Mesendoderm (in vitro differentiated cells): ENCODE results near the gene SLC25A6.

ENCODE experiments used
- DNase-seq: peaks from one replicate; pipeline ENCODE4 v3.0.0; 2013
- H2AK5ac ChIP-seq: 2 replicates; pipeline ENCODE4 v1.6.1; 2013; ENCODE audit warnings: low read length, inconsistent platforms
- H2BK120ac ChIP-seq: 2 replicates; pipeline ENCODE4 v1.6.1; 2013; ENCODE audit warnings: low read depth, mild to moderate bottlenecking, low read length, moderate library complexity, mixed read lengths
- H2BK15ac ChIP-seq: replicated peaks from 2 replicates; pipeline ENCODE4 v1.6.1; 2013; ENCODE audit warnings: low read depth, mild to moderate bottlenecking, moderate library complexity
- H2BK5ac ChIP-seq: 2 replicates; pipeline ENCODE4 v1.6.1; 2013; ENCODE audit warnings: low read length, inconsistent platforms
- H3K18ac ChIP-seq: 2 replicates; pipeline ENCODE4 v1.6.1; 2013; ENCODE audit warnings: mild to moderate bottlenecking, low read length, mixed read lengths
- H3K23ac ChIP-seq: one replicate; pipeline ENCODE4 v1.6.1; 2013; ENCODE audit warnings: low read length
- H3K27ac ChIP-seq: 2 replicates; pipeline ENCODE4 v1.5.1; 2013; ENCODE audit warnings: low read depth, mild to moderate bottlenecking, inconsistent platforms, low read length, moderate library complexity
- H3K27me3 ChIP-seq: 2 replicates; pipeline ENCODE4 v1.6.1; 2013; ENCODE audit warnings: low read length, control low read depth, mild to moderate bottlenecking, inconsistent platforms; ENCODE audit not compliant: insufficient read depth, poor library complexity
- H3K36me3 ChIP-seq: 2 replicates; pipeline ENCODE4 v1.6.1; 2013; ENCODE audit warnings: low read length, inconsistent platforms; ENCODE audit not compliant: control insufficient read depth, insufficient read depth
- H3K4ac ChIP-seq: one replicate; pipeline ENCODE4 v1.6.1; 2013; ENCODE audit warnings: low read depth, mild to moderate bottlenecking, low read length, moderate library complexity
- H3K4me1 ChIP-seq: 2 replicates; pipeline ENCODE4 v1.6.1; 2013; ENCODE audit warnings: low read depth, low read length, inconsistent platforms; ENCODE audit not compliant: control insufficient read depth
- H3K4me2 ChIP-seq: 2 replicates; pipeline ENCODE4 v1.6.1; 2013; ENCODE audit warnings: low read length
- H3K4me3 ChIP-seq: 2 replicates; pipeline ENCODE4 v1.5.1; 2013; ENCODE audit warnings: mild to moderate bottlenecking, low read length
- H3K56ac ChIP-seq: one replicate; pipeline ENCODE4 v1.6.1; 2013; ENCODE audit warnings: low read length
- H3K79me1 ChIP-seq: 2 replicates; pipeline ENCODE4 v1.6.1; 2013; ENCODE audit warnings: low read length, inconsistent platforms
- H3K79me2 ChIP-seq: 2 replicates; pipeline ENCODE4 v1.6.1; 2013; ENCODE audit warnings: mild to moderate bottlenecking, low read length; ENCODE audit not compliant: control insufficient read depth, insufficient read depth
- H3K9ac ChIP-seq: 2 replicates; pipeline ENCODE4 v1.6.1; 2013; ENCODE audit warnings: low read length, inconsistent platforms
- H4K5ac ChIP-seq: one replicate; pipeline ENCODE4 v1.6.1; 2013; ENCODE audit warnings: low read length
- H4K8ac ChIP-seq: one replicate; pipeline ENCODE4 v1.6.1; 2013; ENCODE audit warnings: low read depth, mild to moderate bottlenecking, control low read depth, low read length, moderate library complexity
- WGBS: extraction: QIAGEN DNeasy Blood & Tissue Kit; methylation state at CpG from one replicate; pipeline ENCODE4 v1.1.7; 2013; ENCODE audit warnings: low lambda C conversion rate, missing lambda C conversion rate; ENCODE audit not compliant: insufficient coverage; ENCODE audit errors: extremely low coverage; 5-methylcytosine and 5-hydroxymethylcytosine counted together

SLC25A6 gene

GRCh38 chrX:1358793-1359476 is 33.0 kb downstream of the SLC25A6 start:
- H2BK120ac ChIP-seq, result no peak overlapping the region
- H3K56ac ChIP-seq, result no peak overlapping the region
- H3K4me2 ChIP-seq, result no peak overlapping the region
- H3K23ac ChIP-seq, result no peak overlapping the region
- no peak overlapping the region for H2BK15ac ChIP-seq
- no peak overlapping the region for H3K4ac ChIP-seq
- no peak overlapping the region for H3K9ac ChIP-seq
- peak; percentile 35 for DNase-seq
- H3K18ac ChIP-seq, result no peak overlapping the region
- H3K4me1 ChIP-seq, result peaks cover 2% of the 10 kb centered on the region
- no peak overlapping the region for H2AK5ac ChIP-seq
- H3K36me3 ChIP-seq, result no peaks in the 10 kb centered on the region
- H3K4me3 ChIP-seq, result no peak overlapping the region
- no peaks in the 10 kb centered on the region for H3K79me1 ChIP-seq
- H4K5ac ChIP-seq, result no peak overlapping the region
- WGBS, result no CpG with 5 or more reads among the region's 6 CpGs
- no peaks in the 10 kb centered on the region for H3K27me3 ChIP-seq
- H2BK5ac ChIP-seq, result no peak overlapping the region
- no peaks in the 10 kb centered on the region for H3K79me2 ChIP-seq
- no peak overlapping the region for H3K27ac ChIP-seq
- H4K8ac ChIP-seq, result no peak overlapping the region

DNA sequence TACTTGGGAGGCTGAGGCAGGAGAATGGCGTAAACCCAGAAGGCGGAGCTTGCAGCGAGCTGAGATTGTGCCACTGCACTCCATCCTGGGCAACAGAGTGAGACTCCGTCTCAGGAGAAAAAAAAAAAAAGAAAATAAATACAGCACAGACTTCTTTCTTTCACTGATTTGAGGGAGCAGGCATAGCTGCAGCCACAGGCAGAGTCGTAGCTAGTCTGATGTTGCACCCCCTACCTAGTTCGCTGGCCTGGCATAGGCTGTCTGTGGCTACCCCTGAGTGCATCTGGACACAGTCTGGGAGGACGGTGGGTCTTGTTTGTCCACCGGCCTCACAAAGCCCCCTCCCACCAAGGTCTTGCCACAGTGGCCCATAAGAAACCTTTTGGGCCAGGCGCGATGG is 33.9 kb downstream of the SLC25A6 start:
- H2BK120ac ChIP-seq, result no peak overlapping the region
- peaks cover 2% of the 10 kb centered on the region for H3K4me1 ChIP-seq
- H3K4me3 ChIP-seq, result no peak overlapping the region
- no peak overlapping the region for H3K23ac ChIP-seq
- H3K9ac ChIP-seq, result no peak overlapping the region
- H3K27me3 ChIP-seq, result no peaks in the 10 kb centered on the region
- H2BK5ac ChIP-seq, result no peak overlapping the region
- H3K4ac ChIP-seq, result no peak overlapping the region
- H3K18ac ChIP-seq, result no peak overlapping the region
- no peak overlapping the region for H3K4me2 ChIP-seq
- H3K79me2 ChIP-seq, result no peaks in the 10 kb centered on the region
- no peak overlapping the region for H2AK5ac ChIP-seq
- no peak overlapping the region for H2BK15ac ChIP-seq
- H4K5ac ChIP-seq, result no peak overlapping the region
- H3K27ac ChIP-seq, result no peak overlapping the region
- H3K56ac ChIP-seq, result no peak overlapping the region
- DNase-seq, result no peak
- no CpG with 5 or more reads among the region's 10 CpGs for WGBS
- H4K8ac ChIP-seq, result no peak overlapping the region
- no peaks in the 10 kb centered on the region for H3K79me1 ChIP-seq
- H3K36me3 ChIP-seq, result no peaks in the 10 kb centered on the region

DNA sequence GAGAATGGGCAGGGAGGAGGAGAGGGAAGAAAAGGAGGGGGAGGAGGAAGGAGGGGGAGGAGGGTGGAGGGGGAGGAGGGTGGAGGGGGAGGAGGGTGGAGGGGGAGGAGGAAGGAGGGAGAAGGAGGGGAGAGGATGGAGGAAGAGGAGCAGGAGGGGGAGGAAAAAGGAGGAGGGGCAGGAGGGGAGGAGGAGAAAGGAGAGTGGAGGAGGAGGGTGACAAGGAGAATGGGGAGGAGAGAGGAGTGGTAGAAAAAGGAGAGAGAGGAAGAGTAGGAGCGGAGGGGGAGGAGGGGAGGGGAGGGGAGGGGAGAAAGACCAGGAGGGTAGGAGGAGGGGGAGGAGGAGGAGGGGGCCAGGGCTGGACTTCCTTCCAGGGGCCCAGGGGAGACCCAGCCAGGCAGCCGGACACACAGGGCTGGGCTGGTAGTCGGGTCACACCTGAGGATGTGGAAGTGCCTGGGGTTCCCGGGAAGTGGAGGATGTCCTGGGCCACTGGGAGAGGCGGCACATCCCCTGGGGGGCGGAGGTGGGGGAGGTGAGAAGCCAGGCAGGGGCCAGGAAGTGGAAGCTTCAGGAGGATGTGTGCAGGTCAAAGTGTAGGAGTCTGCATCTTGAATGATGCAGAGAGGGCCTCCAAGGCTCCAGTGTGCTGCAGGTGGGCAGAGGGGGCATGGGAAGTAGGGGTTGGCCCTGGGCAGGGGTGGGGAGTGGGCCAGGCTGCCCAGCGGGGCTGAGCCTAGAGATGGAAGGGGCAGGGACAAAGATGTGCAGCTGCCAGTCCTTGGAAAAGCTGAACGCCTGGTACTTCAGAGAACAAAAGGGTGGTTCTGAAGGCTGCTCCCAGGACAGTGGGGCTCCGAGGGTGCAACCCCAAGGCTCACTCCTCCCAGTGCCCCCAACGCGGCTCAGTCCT is 36.5 kb downstream of the SLC25A6 start:
- Histone ChIP-seq H2BK120ac (no peak overlapping the region), H3K79me2 (no peaks in the 10 kb centered on the region), H3K9ac (no peak overlapping the region), H3K36me3 (no peaks in the 10 kb centered on the region), H4K8ac (no peak overlapping the region), H3K4me1 (peaks cover 2% of the 10 kb centered on the region), H3K4ac (no peak overlapping the region), H3K27ac (peak overlapping the region; percentile 60), H3K23ac (no peak overlapping the region), H3K4me2 (no peak overlapping the region), H3K79me1 (no peaks in the 10 kb centered on the region), H2BK15ac (no peak overlapping the region), H4K5ac (no peak overlapping the region), H2AK5ac (no peak overlapping the region), H3K4me3 (no peak overlapping the region), H3K18ac (peak overlapping the region; percentile 10), H2BK5ac (no peak overlapping the region), H3K27me3 (no peaks in the 10 kb centered on the region), H3K56ac (peak overlapping the region; percentile 49)
- WGBS, result no CpG with 5 or more reads among the region's 11 CpGs
- peak; percentile 72 for DNase-seq

DNA sequence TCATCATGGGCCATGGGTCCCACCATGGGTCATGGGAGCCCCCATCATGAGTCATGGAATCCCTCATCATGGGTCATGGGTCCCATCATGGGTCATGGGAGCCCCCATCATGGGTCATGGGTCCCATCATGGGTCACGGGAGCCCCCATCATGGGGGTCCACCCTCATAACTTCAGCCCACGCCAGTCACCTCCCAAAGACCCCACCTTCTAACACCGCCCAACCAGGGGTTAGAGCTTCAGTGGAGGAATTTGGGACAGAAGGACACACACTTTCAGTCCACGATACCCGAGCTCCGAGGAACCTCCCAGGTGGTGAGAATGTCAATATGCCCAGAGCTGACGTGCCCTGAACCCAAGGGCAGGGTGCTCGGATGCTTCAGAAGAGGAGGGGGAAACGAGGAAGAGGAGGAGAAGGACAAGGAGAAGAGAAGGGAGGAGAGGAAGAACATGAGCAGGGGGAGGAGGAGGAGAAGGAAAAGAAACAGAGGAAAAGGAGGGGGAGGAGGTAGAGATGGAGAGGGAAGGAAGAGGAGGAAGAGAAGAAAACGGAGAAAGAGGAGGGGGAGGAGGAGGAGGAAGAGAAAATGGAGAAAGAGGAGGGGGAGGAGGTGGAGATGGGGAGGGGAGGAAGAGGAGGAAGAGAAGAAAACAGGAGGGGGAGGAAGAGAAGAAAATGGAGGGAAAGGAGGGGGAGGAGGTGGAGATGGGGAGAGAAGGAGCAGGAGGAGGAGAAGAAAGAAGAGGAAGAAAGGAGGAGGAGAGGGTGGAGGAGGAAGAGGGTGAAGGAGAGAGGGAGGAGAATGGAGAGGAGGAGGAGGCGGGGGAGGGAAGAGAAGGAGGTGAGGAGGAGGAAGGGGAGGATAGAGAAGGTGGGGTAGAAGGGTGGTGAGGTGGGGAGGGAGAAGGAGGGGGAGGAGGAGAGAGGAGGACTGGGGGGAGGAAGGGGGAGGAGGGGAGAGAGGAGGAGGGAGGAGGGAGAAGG is 37.6 kb downstream of the SLC25A6 start:
- no peak overlapping the region for H3K4me3 ChIP-seq
- no peak overlapping the region for H2BK120ac ChIP-seq
- H3K27ac ChIP-seq, result no peak overlapping the region
- no peak overlapping the region for H3K4ac ChIP-seq
- WGBS, result 63% methylated on average over 1 of the region's 11 CpGs
- no peaks in the 10 kb centered on the region for H3K36me3 ChIP-seq
- no peak overlapping the region for H2AK5ac ChIP-seq
- no peak for DNase-seq
- no peak overlapping the region for H3K18ac ChIP-seq
- no peak overlapping the region for H2BK15ac ChIP-seq
- H3K9ac ChIP-seq, result no peak overlapping the region
- H3K4me1 ChIP-seq, result peaks cover 2% of the 10 kb centered on the region
- no peaks in the 10 kb centered on the region for H3K79me2 ChIP-seq
- H2BK5ac ChIP-seq, result no peak overlapping the region
- H3K79me1 ChIP-seq, result no peaks in the 10 kb centered on the region
- no peak overlapping the region for H3K23ac ChIP-seq
- H4K5ac ChIP-seq, result no peak overlapping the region
- no peak overlapping the region for H4K8ac ChIP-seq
- H3K56ac ChIP-seq, result no peak overlapping the region
- H3K27me3 ChIP-seq, result no peaks in the 10 kb centered on the region
- no peak overlapping the region for H3K4me2 ChIP-seq

GRCh38 chrX:1351981-1352714 is 39.8 kb downstream of the SLC25A6 start:
- Histone ChIP-seq H3K9ac (no peak overlapping the region), H3K4me3 (no peak overlapping the region), H3K27me3 (no peaks in the 10 kb centered on the region), H4K8ac (no peak overlapping the region), H3K27ac (no peak overlapping the region), H3K36me3 (no peaks in the 10 kb centered on the region), H3K4me2 (no peak overlapping the region), H3K23ac (no peak overlapping the region), H3K4ac (no peak overlapping the region), H2BK15ac (no peak overlapping the region), H4K5ac (no peak overlapping the region), H3K18ac (no peak overlapping the region), H2BK120ac (no peak overlapping the region), H3K56ac (no peak overlapping the region), H3K79me1 (no peaks in the 10 kb centered on the region), H3K79me2 (no peaks in the 10 kb centered on the region), H2BK5ac (no peak overlapping the region), H3K4me1 (peaks cover 2% of the 10 kb centered on the region), H2AK5ac (no peak overlapping the region)
- no peak for DNase-seq
- WGBS, result no CpG with 5 or more reads among the region's 49 CpGs
